Panc1 (cell line): ENCODE data around the gene HTR2C. TPM values are rescaled to one million over a fixed set of nuclear protein-coding genes. Genes with fewer than 3 reads are reported as not detected.
A peak's percentile ranks its signal among the peaks of the same experiment; 100 is the strongest.

Source experiments
- ATAC-seq: fragments of 200-7000 bp; cut with Tn5 transposase; 2 replicates; pipeline ENCODE4 v1.9.1; 2020; ENCODE audit warnings: mild to moderate bottlenecking, moderate library complexity
- BruUV-seq: library from RNA; stranded (reverse); fragments of 400-500 nt; replicated peaks from 2 replicates; lab custom pipeline; 2021; lab: Mats Ljungman, UMichigan
- CTCF ChIA-PET: fragments of 300-600 bp; sonication (Branson Sonifier 250); formaldehyde crosslinking; loops from one replicate; lab custom pipeline; 2022; ENCODE audit warnings: antibody characterized with exemption; lab: Charles Lee
- POLR2A ChIA-PET: fragments of 300-600 bp; sonication (Branson Sonifier 250); formaldehyde crosslinking; loops from one replicate; lab custom pipeline; 2022; ENCODE audit warnings: antibody characterized with exemption; lab: Charles Lee
- DNase-seq: peaks from one replicate; pipeline ENCODE4 v3.0.0-alpha.2; 2010; ENCODE audit warnings: low read depth, low spot score
- H3K27ac ChIP-seq: 2 replicates; pipeline ENCODE4 v1.5.1; 2011; ENCODE audit warnings: mild to moderate bottlenecking, low read length, inconsistent platforms
- H3K27me3 ChIP-seq: fragments of 200-500 bp; sonication (Bioruptor generic); 2 replicates; pipeline ENCODE4 v1.6.0; 2014; ENCODE audit warnings: low read length, inconsistent platforms; ENCODE audit not compliant: control insufficient read depth, insufficient read depth
- H3K36me3 ChIP-seq: fragments of 200-500 bp; sonication (Bioruptor generic); 2 replicates; pipeline ENCODE4 v1.5.1; 2014; ENCODE audit warnings: inconsistent platforms, mild to moderate bottlenecking, low read length, moderate library complexity; ENCODE audit not compliant: control insufficient read depth, insufficient read depth
- H3K4me1 ChIP-seq: 2 replicates; pipeline ENCODE4 v1.5.1; 2011; ENCODE audit warnings: inconsistent platforms, mild to moderate bottlenecking, low read length, moderate library complexity; ENCODE audit not compliant: control insufficient read depth, insufficient read depth
- H3K4me3 ChIP-seq, 2 experiments: 2 replicates each; pipeline ENCODE4 v1.5.1; 2011 to 2012; ENCODE audit warnings: low read depth in 2 of 2, low read length in 2 of 2, mild to moderate bottlenecking in 2 of 2, inconsistent platforms in 1 of 2, moderate library complexity in 1 of 2
- H3K9me3 ChIP-seq: fragments of 200-500 bp; sonication (Bioruptor generic); 2 replicates; pipeline ENCODE4 v1.5.1; 2014; ENCODE audit warnings: low read depth, mild to moderate bottlenecking, inconsistent platforms, low read length, moderate library complexity; ENCODE audit not compliant: control insufficient read depth, insufficient read depth
- CTCF ChIP-seq: fragments of 450-650 bp; IDR thresholded peaks from 2 replicates; pipeline ENCODE4 v1.5.1; 2017; ENCODE audit warnings: mild to moderate bottlenecking
- POLR2AphosphoS5 ChIP-seq: IDR thresholded peaks from 2 replicates; pipeline ENCODE4 v1.6.1; 2012; ENCODE audit warnings: mild to moderate bottlenecking, low read depth, low read length, moderate library complexity
- SIN3A ChIP-seq: IDR thresholded peaks from 2 replicates; pipeline ENCODE4 v1.6.1; 2012; ENCODE audit warnings: low read depth, mild to moderate bottlenecking, low read length, moderate library complexity, borderline replicate concordance; ENCODE audit not compliant: insufficient read depth
- TCF7L2 ChIP-seq: IDR thresholded peaks from 2 replicates; pipeline ENCODE4 v1.6.1; 2011; ENCODE audit warnings: mild to moderate bottlenecking, low read depth, low read length, inconsistent platforms
- in situ Hi-C: cut with HindIII; loops from 2 replicates; pipeline ENCODE4 v1.10.0; 2016; ENCODE audit warnings: low sequenced_read_pairs, low pct_unique_long_range_greater_than_20kb
- intact Hi-C: fragments of 100-400 bp; cut with micrococcal nuclease; formaldehyde crosslinking; loops from one replicate; pipeline ENCODE4 v1.10.0; 2022; ENCODE audit not compliant: unreplicated experiment
- total RNA-seq: library from RNA; stranded (reverse); gene quantifications from one replicate; pipeline ENCODE4 v1.2.1, GENCODE V29; 2021; ENCODE audit not compliant: unreplicated experiment
- TF ChIP-seq, protein P1 (sequence below), 2 experiments: IDR thresholded peaks; 2 replicates each; pipeline ENCODE4 v1.6.1; 2011 to 2012; ENCODE audit warnings: low read depth in 2 of 2, control low read depth in 1 of 2, low read length in 1 of 2, mild to moderate bottlenecking in 1 of 2, moderate library complexity in 1 of 2; ENCODE audit not compliant: insufficient read depth in 1 of 2

The HTR2C gene
- total RNA-seq, 1 experiment from 2014 or later = not detected

DNA sequence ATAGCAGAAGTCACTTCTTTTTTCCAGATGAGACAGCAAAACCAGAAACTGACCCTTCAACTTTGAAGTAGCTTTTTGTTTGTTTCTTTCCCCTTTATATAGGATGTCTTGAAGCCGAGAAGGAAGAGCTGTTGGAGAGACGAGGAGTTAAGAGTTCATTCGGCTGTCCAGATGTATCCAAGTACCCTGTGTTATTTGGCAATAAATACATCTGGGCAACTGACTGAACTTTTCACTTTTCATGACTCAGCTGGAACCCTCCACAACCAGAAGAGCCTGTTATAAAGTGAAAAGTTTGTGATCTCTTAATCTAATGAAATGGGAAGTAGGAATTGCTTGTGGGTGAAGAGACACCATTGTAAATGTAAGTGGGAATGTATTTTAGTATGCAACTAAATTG is 131.2 kb downstream of the HTR2C start:
- Histone ChIP-seq H3K36me3 (no peaks in the 10 kb centered on the region), H3K4me1 (no peaks in the 10 kb centered on the region), H3K27me3 (no peaks in the 10 kb centered on the region), H3K9me3 (no peaks in the 10 kb centered on the region), H3K4me3 (no peak overlapping the region), H3K27ac (no peak overlapping the region)
- ATAC-seq (no peak), DNase-seq (no peak)
- TF ChIP-seq, protein P1, sequence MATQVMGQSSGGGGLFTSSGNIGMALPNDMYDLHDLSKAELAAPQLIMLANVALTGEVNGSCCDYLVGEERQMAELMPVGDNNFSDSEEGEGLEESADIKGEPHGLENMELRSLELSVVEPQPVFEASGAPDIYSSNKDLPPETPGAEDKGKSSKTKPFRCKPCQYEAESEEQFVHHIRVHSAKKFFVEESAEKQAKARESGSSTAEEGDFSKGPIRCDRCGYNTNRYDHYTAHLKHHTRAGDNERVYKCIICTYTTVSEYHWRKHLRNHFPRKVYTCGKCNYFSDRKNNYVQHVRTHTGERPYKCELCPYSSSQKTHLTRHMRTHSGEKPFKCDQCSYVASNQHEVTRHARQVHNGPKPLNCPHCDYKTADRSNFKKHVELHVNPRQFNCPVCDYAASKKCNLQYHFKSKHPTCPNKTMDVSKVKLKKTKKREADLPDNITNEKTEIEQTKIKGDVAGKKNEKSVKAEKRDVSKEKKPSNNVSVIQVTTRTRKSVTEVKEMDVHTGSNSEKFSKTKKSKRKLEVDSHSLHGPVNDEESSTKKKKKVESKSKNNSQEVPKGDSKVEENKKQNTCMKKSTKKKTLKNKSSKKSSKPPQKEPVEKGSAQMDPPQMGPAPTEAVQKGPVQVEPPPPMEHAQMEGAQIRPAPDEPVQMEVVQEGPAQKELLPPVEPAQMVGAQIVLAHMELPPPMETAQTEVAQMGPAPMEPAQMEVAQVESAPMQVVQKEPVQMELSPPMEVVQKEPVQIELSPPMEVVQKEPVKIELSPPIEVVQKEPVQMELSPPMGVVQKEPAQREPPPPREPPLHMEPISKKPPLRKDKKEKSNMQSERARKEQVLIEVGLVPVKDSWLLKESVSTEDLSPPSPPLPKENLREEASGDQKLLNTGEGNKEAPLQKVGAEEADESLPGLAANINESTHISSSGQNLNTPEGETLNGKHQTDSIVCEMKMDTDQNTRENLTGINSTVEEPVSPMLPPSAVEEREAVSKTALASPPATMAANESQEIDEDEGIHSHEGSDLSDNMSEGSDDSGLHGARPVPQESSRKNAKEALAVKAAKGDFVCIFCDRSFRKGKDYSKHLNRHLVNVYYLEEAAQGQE (IDR thresholded peaks at IDR 0.05; ENCODE audit: insufficient read depth in 1 of 2, low read depth in 2 of 2, low read length in 1 of 2) = no peak
- TF ChIP-seq CTCF (no peak), POLR2AphosphoS5 (no peak)
- CTCF ChIA-PET = no interaction called here
- POLR2A ChIA-PET = no interaction called here
- BruUV-seq = no TSS peak
- intact Hi-C loops (no loop called here), in situ Hi-C loops (no loop called here)

- in situ Hi-C loops (no loop called here), intact Hi-C loops (no loop called here)
- Histone ChIP-seq H3K4me1 (no peaks in the 10 kb centered on the region), H3K27ac (no peak overlapping the region), H3K9me3 (no peaks in the 10 kb centered on the region), H3K36me3 (no peaks in the 10 kb centered on the region), H3K27me3 (no peaks in the 10 kb centered on the region), H3K4me3 (no peak overlapping the region)
- DNase-seq (no peak), ATAC-seq (no peak)
- ChIA-PET CTCF (interaction anchor here (1.2 kb wide), 1 partner anchor 91 kb away, joined by 3 read pairs; no protein-coding TSS in a partner anchor), POLR2A (no interaction called here)
- no TSS peak for BruUV-seq
- peak; percentile 63 for TF ChIP-seq CTCF
- TF ChIP-seq, protein P1 (IDR thresholded peaks at IDR 0.05; ENCODE audit: insufficient read depth in 1 of 2, low read depth in 2 of 2, low read length in 1 of 2) = no peak
- no peak for TF ChIP-seq TCF7L2
- no peak for TF ChIP-seq SIN3A
Measured at GRCh38 chrX:114717921-114718320, 134.0 kb downstream of the HTR2C start.
